Prostate gland (tissue), 2 donors: ENCODE data around the gene OR52J3. TPM values are rescaled to one million over a fixed set of nuclear protein-coding genes. Genes with fewer than 3 reads are reported as not detected.

Experiments used
- DNase-seq: peaks from one replicate; pipeline ENCODE4 v3.0.0-alpha.2; 2019; ENCODE audit warnings: low spot score
- H3K27ac ChIP-seq, 2 donors: fragments of 200-600 bp; sonication (generic); 2 replicates each; pipeline ENCODE4 v1.5.1; 2017 to 2019
- H3K27me3 ChIP-seq: fragments of 200-600 bp; sonication (generic); replicated peaks from 2 replicates; pipeline ENCODE4 v1.5.1; 2019; ENCODE audit not compliant: insufficient read depth
- H3K36me3 ChIP-seq, 2 donors: fragments of 200-600 bp; sonication (generic); 1 replicate in 1 of 2; 2 replicates in 1 of 2; pipeline versions ENCODE4 v1.5.1 to v1.8.1; 2017 to 2019
- H3K4me1 ChIP-seq: fragments of 200-600 bp; sonication (generic); replicated peaks from 2 replicates; pipeline ENCODE4 v1.5.1; 2019
- H3K4me3 ChIP-seq, 2 donors: fragments of 200-600 bp; sonication (generic); 2 replicates each; pipeline ENCODE4 v1.5.1; 2017 to 2019
- H3K9me3 ChIP-seq: fragments of 200-600 bp; sonication (generic); 2 replicates; pipeline ENCODE4 v1.5.1; 2017
- POLR2A ChIP-seq: fragments of 450-650 bp; IDR thresholded peaks from one replicate; pipeline ENCODE4 v1.6.1; 2016; ENCODE audit warnings: antibody characterized with exemption, mild to moderate bottlenecking
- POLR2AphosphoS5 ChIP-seq: sonication (generic); formaldehyde crosslinking; IDR thresholded peaks from one replicate; pipeline ENCODE4 v1.6.1; 2017; ENCODE audit warnings: antibody characterized with exemption
- WGBS: methylation state at CpG from one replicate; pipeline ENCODE4 v1.1.5; 2018; 5-methylcytosine and 5-hydroxymethylcytosine counted together
- intact Hi-C: fragments of 100-400 bp; cut with DNase I; formaldehyde crosslinking; loops from one replicate; pipeline ENCODE4 v1.14.2; 2022
- total RNA-seq, 2 donors: library from RNA; depleted of rRNA; stranded (reverse); fragments of >200 nt; gene quantifications; one replicate each; pipeline ENCODE4 v1.1.0, GENCODE V29; 2016
- TF ChIP-seq, protein P1 (sequence below), 4 experiments: fragments of 200-600 bp in 2 of 4; fragments of 450-650 bp in 2 of 4; sonication (generic) in 2 of 4; IDR thresholded peaks; 1 replicate in 3 of 4; 2 replicates in 1 of 4; pipeline ENCODE4 v1.5.1; 2016 to 2019; ENCODE audit warnings: antibody characterized with exemption in 4 of 4, mild to moderate bottlenecking in 2 of 4, moderate library complexity in 2 of 4

The OR52J3 gene
- total RNA-seq, 2 donors from 2014 or later: not detected

DNA sequence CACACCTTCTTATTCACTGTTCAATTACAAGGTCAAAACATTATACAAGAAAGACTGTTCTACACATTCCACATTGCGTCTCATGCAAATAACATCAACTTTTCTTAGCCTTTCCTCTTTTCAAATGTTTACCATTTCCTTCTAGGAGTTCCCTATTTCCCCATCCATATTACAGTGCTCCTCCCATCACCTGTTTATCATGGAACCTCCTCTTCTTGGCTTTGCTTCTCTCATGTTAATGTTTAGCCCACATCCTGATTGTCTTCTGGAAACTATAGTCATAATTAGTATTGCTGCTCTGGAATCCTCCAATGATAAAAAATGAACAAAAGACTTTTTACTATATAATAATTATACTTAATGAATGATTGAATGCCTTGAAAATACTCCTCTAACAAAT is 44.3 kb downstream of the OR52J3 start:
- WGBS: 88% methylated on average over 1 of the region's 1 CpG
- DNase-seq: no peak
- Histone ChIP-seq H3K4me1 (no peaks in the 10 kb centered on the region), H3K9me3 (no peaks in the 10 kb centered on the region), H3K36me3 (no peaks in the 10 kb centered on the region), H3K27me3 (no peaks in the 10 kb centered on the region), H3K27ac (no peak overlapping the region), H3K4me3 (no peak overlapping the region)
- TF ChIP-seq POLR2AphosphoS5 (no peak), POLR2A (no peak)
- TF ChIP-seq, protein P1, sequence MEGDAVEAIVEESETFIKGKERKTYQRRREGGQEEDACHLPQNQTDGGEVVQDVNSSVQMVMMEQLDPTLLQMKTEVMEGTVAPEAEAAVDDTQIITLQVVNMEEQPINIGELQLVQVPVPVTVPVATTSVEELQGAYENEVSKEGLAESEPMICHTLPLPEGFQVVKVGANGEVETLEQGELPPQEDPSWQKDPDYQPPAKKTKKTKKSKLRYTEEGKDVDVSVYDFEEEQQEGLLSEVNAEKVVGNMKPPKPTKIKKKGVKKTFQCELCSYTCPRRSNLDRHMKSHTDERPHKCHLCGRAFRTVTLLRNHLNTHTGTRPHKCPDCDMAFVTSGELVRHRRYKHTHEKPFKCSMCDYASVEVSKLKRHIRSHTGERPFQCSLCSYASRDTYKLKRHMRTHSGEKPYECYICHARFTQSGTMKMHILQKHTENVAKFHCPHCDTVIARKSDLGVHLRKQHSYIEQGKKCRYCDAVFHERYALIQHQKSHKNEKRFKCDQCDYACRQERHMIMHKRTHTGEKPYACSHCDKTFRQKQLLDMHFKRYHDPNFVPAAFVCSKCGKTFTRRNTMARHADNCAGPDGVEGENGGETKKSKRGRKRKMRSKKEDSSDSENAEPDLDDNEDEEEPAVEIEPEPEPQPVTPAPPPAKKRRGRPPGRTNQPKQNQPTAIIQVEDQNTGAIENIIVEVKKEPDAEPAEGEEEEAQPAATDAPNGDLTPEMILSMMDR (IDR thresholded peaks at IDR 0.05): no peak
- intact Hi-C loops: no loop called here

GRCh38 chr11:5092821-5093585 is 46.7 kb downstream of the OR52J3 start:
- H3K36me3 ChIP-seq: no peaks in the 10 kb centered on the region
- intact Hi-C loops: no loop called here
- WGBS: 85% methylated on average over 8 of the region's 8 CpGs
- no peaks in the 10 kb centered on the region for H3K9me3 ChIP-seq
- TF ChIP-seq POLR2A (no peak), POLR2AphosphoS5 (no peak)
- TF ChIP-seq, protein P1 (IDR thresholded peaks at IDR 0.05): no peak
- no peaks in the 10 kb centered on the region for H3K4me1 ChIP-seq
- H3K27me3 ChIP-seq: no peaks in the 10 kb centered on the region
- no peak overlapping the region for H3K27ac ChIP-seq
- DNase-seq: no peak
- H3K4me3 ChIP-seq: no peak overlapping the region

DNA sequence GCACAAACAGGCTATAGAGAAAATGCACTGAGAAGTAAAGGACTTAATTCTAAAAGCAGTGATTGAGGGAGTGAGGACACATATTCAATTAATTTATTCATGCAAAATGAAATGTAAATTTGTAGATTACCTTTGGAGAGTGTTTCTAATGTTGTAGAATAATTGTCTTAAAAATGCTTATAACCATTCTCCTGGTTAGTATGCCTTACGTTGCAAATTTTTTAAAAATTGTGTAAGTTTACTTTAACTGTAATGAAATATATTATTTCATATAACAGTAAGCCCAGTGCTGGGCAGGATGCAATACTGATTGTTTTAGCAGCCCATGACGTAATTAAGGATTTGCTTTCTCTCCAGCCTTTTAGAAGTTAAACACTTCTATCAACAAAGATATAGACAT is 49.7 kb downstream of the OR52J3 start:
- H3K27ac ChIP-seq: no peak overlapping the region
- intact Hi-C loops: no loop called here
- H3K4me1 ChIP-seq: no peaks in the 10 kb centered on the region
- H3K4me3 ChIP-seq: no peak overlapping the region
- H3K36me3 ChIP-seq: no peaks in the 10 kb centered on the region
- H3K27me3 ChIP-seq: no peaks in the 10 kb centered on the region
- H3K9me3 ChIP-seq: no peaks in the 10 kb centered on the region
- TF ChIP-seq, protein P1 (IDR thresholded peaks at IDR 0.05): no peak
- TF ChIP-seq POLR2A: no peak
- TF ChIP-seq POLR2AphosphoS5: no peak
- WGBS: 83% methylated on average over 2 of the region's 2 CpGs
- no peak for DNase-seq

Other genes with a start within 250 kb of the OR52J3 start
- not detected for gene OR52R1, start 242.1 kb upstream of the OR52J3 start, total RNA-seq
- not detected for gene OR51F2, start 225.2 kb upstream of the OR52J3 start, total RNA-seq
- not detected for gene OR51S1, start 197.3 kb upstream of the OR52J3 start, total RNA-seq
- not detected for gene OR51T1, start 164.6 kb upstream of the OR52J3 start, total RNA-seq
- not detected for gene OR51A7, start 142.7 kb upstream of the OR52J3 start, total RNA-seq
- gene OR51G2, start 127.2 kb upstream of the OR52J3 start, total RNA-seq: not detected
- not detected for gene OR51G1, start 122.2 kb upstream of the OR52J3 start, total RNA-seq
- gene OR51A4, start 98.9 kb upstream of the OR52J3 start, total RNA-seq: not detected
- gene OR51A2, start 90.8 kb upstream of the OR52J3 start, total RNA-seq: not detected
- not detected for gene OR51L1, start 51.7 kb upstream of the OR52J3 start, total RNA-seq
- not detected for gene OR52E2, start 13.1 kb downstream of the OR52J3 start, total RNA-seq
- not detected for gene OR52E1, start 23.0 kb downstream of the OR52J3 start, total RNA-seq
- gene OR52A5, start 91.8 kb downstream of the OR52J3 start, total RNA-seq: not detected
- gene OR52A1, start 108.2 kb downstream of the OR52J3 start, total RNA-seq: under 1 TPM in 1 of 2 donors, not detected in 1; 0.17 TPM
- not detected for gene OR51V1, start 154.2 kb downstream of the OR52J3 start, total RNA-seq
- 10 to 100 TPM in 1 of 2 donors, 1 to 10 TPM in 1; 9.5 to 15.7 TPM for gene HBB, start 180.5 kb downstream of the OR52J3 start, total RNA-seq
- not detected for gene HBD, start 188.0 kb downstream of the OR52J3 start, total RNA-seq
- gene HBG1, start 203.3 kb downstream of the OR52J3 start, total RNA-seq: not detected
- not detected for gene HBG2, start 208.3 kb downstream of the OR52J3 start, total RNA-seq
- gene HBE1, start 223.4 kb downstream of the OR52J3 start, total RNA-seq: not detected